ENCODE data around the gene PEMT. TPM values are rescaled to one million over a fixed set of nuclear protein-coding genes. Genes with fewer than 3 reads are reported as not detected.
A peak's percentile ranks its signal among the peaks of the same experiment; 100 is the strongest.

PEMT gene
- total and polyA plus RNA-seq, 9 of the 15 experiments (the other 6 are each of a cell fraction or from before 2014, with no cell fraction given), result 1.4 to 36.4 (median 13.6) TPM

GRCh38 chr17:17510456-17511292 is 80.8 kb downstream of the PEMT start (continued):
- no peak for TF ChIP-seq RBFOX2 (IDR thresholded peaks at IDR 0.05; ENCODE audit: low read depth, low read length)

DNA sequence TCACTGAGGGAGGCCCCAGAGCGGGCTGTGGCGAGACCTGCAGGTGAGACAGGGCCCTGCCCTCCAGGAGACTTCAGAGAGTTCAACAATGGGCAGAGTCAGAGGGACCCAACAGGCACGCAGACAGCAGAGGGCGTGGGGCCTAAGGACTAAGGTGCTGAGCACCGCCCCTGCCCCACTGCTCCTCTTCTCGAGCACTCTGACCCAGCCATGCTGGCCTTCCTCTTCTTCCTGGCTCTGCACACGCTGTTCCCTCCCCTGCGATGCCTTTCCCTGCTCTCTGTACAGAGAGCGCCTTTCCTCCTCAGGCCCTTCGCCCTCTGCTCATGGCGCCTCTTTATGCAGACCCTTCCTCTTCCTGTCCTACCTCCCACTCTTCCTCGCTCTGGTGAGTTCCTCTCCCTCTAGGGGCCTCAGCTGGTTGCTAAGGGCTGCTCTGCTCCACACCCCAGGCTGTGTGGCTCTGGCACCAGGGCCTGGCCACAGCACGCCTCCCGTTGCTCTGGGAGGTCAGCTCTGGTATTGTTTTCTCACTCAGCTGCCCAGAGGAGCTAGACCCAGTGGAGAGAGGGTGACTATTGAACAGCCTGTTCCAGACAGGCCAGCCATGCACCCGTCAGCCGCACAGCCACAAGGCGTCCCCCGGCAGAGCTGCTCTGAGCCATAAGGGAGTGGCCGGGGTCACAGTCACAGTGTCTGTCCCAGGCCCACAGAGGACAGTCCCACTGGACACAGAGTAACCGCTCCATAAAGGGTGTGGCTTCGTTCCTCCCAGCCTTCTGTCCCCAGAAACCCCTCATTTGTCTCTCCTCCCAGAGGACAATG is 81.7 kb downstream of the PEMT start:
- CTCF ChIA-PET (ENCODE audit: low intra/inter-chr PET ratio), result interaction anchor here (0.5 kb wide), 1 partner anchor 25 kb away, joined by 3 read pairs; no protein-coding TSS in a partner anchor
- POLR2A ChIA-PET, result interaction anchor here (0.7 to 1.4 kb wide), 3 partner anchors 12 to 152 kb away, joined by 5 to 7 read pairs (median 5); no protein-coding TSS in a partner anchor
- WGBS (ENCODE audit: insufficient coverage, low coverage, missing lambda C conversion rate), result 60% methylated on average over 13 of the region's 21 CpGs

More for the DNA sequence above, 81.7 kb downstream of the PEMT start:
- in situ Hi-C loops (cut with MboI) (loop anchor here (10.0 kb wide), 1 partner anchor 125 kb away; no protein-coding TSS in a partner anchor), intact Hi-C loops (cut with micrococcal nuclease) (no loop called here)
- H3K79me2 ChIP-seq (ENCODE audit: control insufficient read depth, insufficient read depth, low read length), result no peaks in the 10 kb centered on the region
- peaks cover 14 to 66% of the 10 kb centered on the region in 2 experiments; a peak in 4 of 5 replicates for H3K4me1 ChIP-seq (replicated peaks in 1 of 2; ENCODE audit: control insufficient read depth in 2 of 2, insufficient read depth in 2 of 2, low read length in 2 of 2)
- no peaks in the 10 kb centered on the region for H4K20me1 ChIP-seq (replicated peaks; ENCODE audit: control insufficient read depth, insufficient read depth, low read length)
- no TSS peak for BruUV-seq (replicated peaks)
- peak; percentile 68 for ATAC-seq
- H3K4me3 ChIP-seq, result no peak overlapping the region
- no peaks in the 10 kb centered on the region for H3K27me3 ChIP-seq (ENCODE audit: control insufficient read depth in 2 of 2, insufficient read depth in 2 of 2, low read length in 2 of 2)
- no peak for FAIRE-seq
- H2AFZ ChIP-seq (ENCODE audit: low read depth, low read length), result no peak overlapping the region; the same call in 1 of the 2 replicates
- H3K4me2 ChIP-seq (ENCODE audit: insufficient read depth, low read length), result peak overlapping the region; percentile 52
- TF ChIP-seq CTCF (IDR thresholded peaks at IDR 0.05 in 2 of 3, conservative IDR thresholded peaks at IDR 0.05 in 1 of 3; ENCODE audit: insufficient read depth in 2 of 3, low read depth in 1 of 3, low read length in 3 of 3), result 0 out of 6 replicates have a peak, but pooled peaks of 1 of the 3 experiments have one; percentile 17
- 0 out of 2 replicates have a peak, but pooled peaks have one; percentile 21 for TF ChIP-seq ZNF316 (IDR thresholded peaks at IDR 0.05)
- no peak for TF ChIP-seq DNMT1 (IDR thresholded peaks at IDR 0.05)
- TF ChIP-seq GTF2F1 (IDR thresholded peaks at IDR 0.05; ENCODE audit: low read depth, low read length), result no peak
- no peak for TF ChIP-seq ZNF3 (CRISPR knock-in tag; IDR thresholded peaks at IDR 0.05)
- TF ChIP-seq CBX5 (IDR thresholded peaks at IDR 0.05; ENCODE audit: borderline replicate concordance, low read depth), result no peak
- no peak for TF ChIP-seq ZNF175 (CRISPR knock-in tag; IDR thresholded peaks at IDR 0.05; ENCODE audit: low read depth)
- TF ChIP-seq NCOA6 (IDR thresholded peaks at IDR 0.05), result no peak
- H3K9me3 ChIP-seq (replicated peaks; ENCODE audit: control insufficient read depth, insufficient read depth, low read depth, low read length), result no peaks in the 10 kb centered on the region
- H3K36me3 ChIP-seq (ENCODE audit: control insufficient read depth, insufficient read depth, low read length), result no peaks in the 10 kb centered on the region
- peaks cover 7% of the 10 kb centered on the region for H3K9me1 ChIP-seq (ENCODE audit: control insufficient read depth, insufficient read depth, low read length)
- H3K27ac ChIP-seq (ENCODE audit: extremely low read depth, low read depth, low read length), result no peak overlapping the region; the same call in 2 of the 3 replicates
- peak; percentile 36 to 50 (median 43) for DNase-seq (ENCODE audit: extremely low read depth in 1 of 4, low spot score in 3 of 4)
- peak overlapping the region in 1 of 2 experiments; percentile 65; a peak in 2 of 4 replicates for H3K9ac ChIP-seq (ENCODE audit: insufficient read depth in 1 of 2, low read depth in 2 of 2, low read length in 2 of 2)

Measured in K562 (cell line).